HG03558 (cell line): ENCODE data around the gene ZNF793.

Source experiments
- ATAC-seq: cut with Tn5 transposase; IDR thresholded peaks from one replicate; pipeline ENCODE4 v1.9.1; 2021; ENCODE audit warnings: moderate number of reproducible peaks; ENCODE audit not compliant: unreplicated experiment; ENCODE audit errors: extremely low read depth

The ZNF793 gene

GRCh38 chr19:37564624-37565369, 58.1 kb downstream of the ZNF793 start:
- no peak for ATAC-seq

GRCh38 chr19:37565370-37565669, 58.6 kb downstream of the ZNF793 start:
- no peak for ATAC-seq

- ATAC-seq = no peak
Observed at GRCh38 chr19:37572203-37572602, 65.5 kb downstream of the ZNF793 start.

GRCh38 chr19:37583340-37583739, 76.6 kb downstream of the ZNF793 start:
- no peak for ATAC-seq
